SK-N-SH (cell line): ENCODE results near the gene RPS6KL1.

Experiments used
- CTCF ChIP-seq: fragments of 200-600 bp; sonication (generic); IDR thresholded peaks from 2 replicates; pipeline ENCODE4 v1.6.1; 2017; ENCODE audit warnings: antibody characterized with exemption, mild to moderate bottlenecking, moderate library complexity
- EP300 ChIP-seq, 2 experiments: IDR thresholded peaks; 2 replicates each; pipeline versions ENCODE4 v1.4.0 to v1.6.1; 2012; ENCODE audit warnings: borderline replicate concordance in 1 of 2, low read depth in 1 of 2, low read length in 1 of 2
- FOXM1 ChIP-seq: IDR thresholded peaks from 2 replicates; pipeline ENCODE4 v1.4.0; 2012; ENCODE audit warnings: low read depth, mild to moderate bottlenecking
- JUND ChIP-seq: IDR thresholded peaks from 2 replicates; pipeline ENCODE4 v1.4.0; 2012
- MAX ChIP-seq: IDR thresholded peaks from 2 replicates; pipeline ENCODE4 v1.4.0; 2012; ENCODE audit warnings: low read depth
- MXI1 ChIP-seq: IDR thresholded peaks from 2 replicates; pipeline ENCODE4 v1.6.1; 2012; ENCODE audit warnings: mild to moderate bottlenecking, low read depth, low read length, improper control_type of control experiment
- PBX3 ChIP-seq: IDR thresholded peaks from 2 replicates; pipeline ENCODE4; 2012
- REST ChIP-seq: IDR thresholded peaks from 2 replicates; pipeline ENCODE4 v1.6.1; 2012; ENCODE audit warnings: mild to moderate bottlenecking, low read depth, low read length, moderate library complexity
- RFX5 ChIP-seq: IDR thresholded peaks from 2 replicates; pipeline ENCODE4 v1.6.1; 2012; ENCODE audit warnings: mild to moderate bottlenecking, improper control_type of control experiment, low read length
- YY1 ChIP-seq: IDR thresholded peaks from 2 replicates; pipeline ENCODE4 v1.4.0; 2012; ENCODE audit warnings: low read depth, mild to moderate bottlenecking

- no peak for TF ChIP-seq CTCF
- no peak for TF ChIP-seq JUND
- TF ChIP-seq EP300 (IDR thresholded peaks at IDR 0.05; ENCODE audit: borderline replicate concordance in 1 of 2, low read depth in 1 of 2, low read length in 1 of 2) = no peak
- no peak for TF ChIP-seq REST
- no peak for TF ChIP-seq RFX5
- no peak for TF ChIP-seq FOXM1
- TF ChIP-seq MAX = no peak
- no peak for TF ChIP-seq MXI1
- TF ChIP-seq YY1 = no peak
- TF ChIP-seq PBX3 = no peak
These were observed 14.1 kb upstream of the RPS6KL1 start for GRCh38 chr14:74937171-74937570.
